WTC11 (cell line): Measurements from ENCODE around the gene IL17RC.

Experiments used
- ATF3 ChIP-seq: sonication (generic); formaldehyde crosslinking; conservative IDR thresholded peaks from 2 replicates; pipeline ENCODE4 v1.8.1; 2022; ENCODE audit warnings: mild to moderate bottlenecking, missing genetic modification reagents
- CREM ChIP-seq: sonication (generic); formaldehyde crosslinking; IDR thresholded peaks from 2 replicates; pipeline ENCODE4 v1.8.1; 2022; ENCODE audit warnings: mild to moderate bottlenecking, missing genetic modification reagents, moderate library complexity
- CTCF ChIP-seq: fragments of 200-600 bp; IDR thresholded peaks from 2 replicates; pipeline ENCODE4 v1.8.0; 2022; ENCODE audit warnings: antibody characterized with exemption
- E2F1 ChIP-seq: sonication (generic); formaldehyde crosslinking; IDR thresholded peaks from 2 replicates; pipeline ENCODE4 v1.8.0; 2022; ENCODE audit warnings: mild to moderate bottlenecking, missing genetic modification reagents
- ESRRA ChIP-seq: sonication (generic); formaldehyde crosslinking; IDR thresholded peaks from 2 replicates; pipeline ENCODE4 v1.8.1; 2022; ENCODE audit warnings: mild to moderate bottlenecking, missing genetic modification reagents, borderline replicate concordance
- JUN ChIP-seq: sonication (generic); formaldehyde crosslinking; IDR thresholded peaks from 2 replicates; pipeline ENCODE4 v1.8.0; 2023; ENCODE audit warnings: mild to moderate bottlenecking, missing genetic modification reagents
- MLX ChIP-seq: sonication (generic); formaldehyde crosslinking; IDR thresholded peaks from 2 replicates; pipeline ENCODE4 v1.8.1; 2023; ENCODE audit warnings: mild to moderate bottlenecking, missing genetic modification reagents, moderate library complexity
- NFYB ChIP-seq: sonication (generic); formaldehyde crosslinking; conservative IDR thresholded peaks from 2 replicates; pipeline ENCODE4 v1.8.0; 2022; ENCODE audit warnings: low read depth, missing genetic modification reagents
- NR2C2 ChIP-seq: sonication (generic); formaldehyde crosslinking; IDR thresholded peaks from 2 replicates; pipeline ENCODE4 v1.8.0; 2022; ENCODE audit warnings: mild to moderate bottlenecking, missing genetic modification reagents
- RORB ChIP-seq: fragments of 250-450 bp; sonication (Bioruptor Pico); IDR thresholded peaks from 2 replicates; pipeline ENCODE4 v1.9.0; 2021; ENCODE audit warnings: mild to moderate bottlenecking
- TP53 ChIP-seq: sonication (generic); formaldehyde crosslinking; IDR thresholded peaks from 2 replicates; pipeline ENCODE4 v1.8.1; 2023; ENCODE audit warnings: mild to moderate bottlenecking, missing genetic modification reagents
- USF2 ChIP-seq: sonication (generic); formaldehyde crosslinking; IDR thresholded peaks from 2 replicates; pipeline ENCODE4 v1.8.1; 2023; ENCODE audit warnings: mild to moderate bottlenecking, missing genetic modification reagents, moderate library complexity
- ZNF416 ChIP-seq: fragments of 250-450 bp; sonication (Bioruptor Pico); IDR thresholded peaks from 2 replicates; pipeline ENCODE4 v1.9.0; 2021; ENCODE audit warnings: mild to moderate bottlenecking, inconsistent platforms

GRCh38 chr3:9955067-9955502, 38.2 kb downstream of the IL17RC start:
- TF ChIP-seq CTCF: no peak
- no peak; the same call in 1 of the 2 replicates for TF ChIP-seq CREM
- no peak for TF ChIP-seq ESRRA
- TF ChIP-seq E2F1 (CRISPR knock-in tag): no peak
- TF ChIP-seq TP53 (CRISPR knock-in tag): no peak
- no peak for TF ChIP-seq USF2 (CRISPR knock-in tag)
- TF ChIP-seq ATF3: no peak
- TF ChIP-seq RORB: no peak
- TF ChIP-seq NFYB: no peak
- no peak for TF ChIP-seq MLX (CRISPR knock-in tag)
- TF ChIP-seq JUN (CRISPR knock-in tag): no peak
- TF ChIP-seq NR2C2: no peak
- TF ChIP-seq ZNF416: no peak
